Smooth muscle cell (in vitro differentiated cells): ENCODE measurements around the gene FAM193B. TPM values are rescaled to one million over a fixed set of nuclear protein-coding genes. Genes with fewer than 3 reads are reported as not detected.

ENCODE experiments used
- DNase-seq: peaks from one replicate; lab custom pipeline; 2025; ENCODE audit not compliant: unreplicated experiment; lab: John Stamatoyannopoulos, UW
- H2AFZ ChIP-seq: fragments of 200-600 bp; sonication (generic); 2 replicates; pipeline ENCODE4 v1.6.0; 2016; ENCODE audit warnings: antibody characterized with exemption, low read depth, mild to moderate bottlenecking
- H3F3A ChIP-seq: fragments of 200-600 bp; sonication (generic); 2 replicates; pipeline ENCODE4 v1.6.0; 2017; ENCODE audit warnings: antibody characterized with exemption, low read depth
- H3K27ac ChIP-seq: fragments of 200-600 bp; sonication (generic); 2 replicates; pipeline ENCODE4 v1.5.1; 2016; ENCODE audit warnings: low read depth, mild to moderate bottlenecking
- H3K27me3 ChIP-seq: fragments of 200-600 bp; sonication (generic); 2 replicates; pipeline ENCODE4 v1.6.1; 2016; ENCODE audit warnings: low read depth, mild to moderate bottlenecking
- H3K36me3 ChIP-seq: fragments of 200-600 bp; sonication (generic); 2 replicates; pipeline ENCODE4 v1.5.1; 2016; ENCODE audit warnings: low read depth
- H3K4me1 ChIP-seq: fragments of 200-600 bp; sonication (generic); 2 replicates; pipeline ENCODE4 v1.5.1; 2016; ENCODE audit warnings: low read depth
- H3K4me2 ChIP-seq: fragments of 200-600 bp; sonication (generic); 2 replicates; pipeline ENCODE4 v1.6.0; 2016; ENCODE audit warnings: mild to moderate bottlenecking
- H3K4me3 ChIP-seq: fragments of 200-600 bp; sonication (generic); 2 replicates; pipeline ENCODE4 v1.5.1; 2016; ENCODE audit warnings: mild to moderate bottlenecking
- H3K79me2 ChIP-seq: fragments of 200-600 bp; sonication (generic); 2 replicates; pipeline ENCODE4 v1.6.0; 2016; ENCODE audit warnings: low read depth, mild to moderate bottlenecking
- H3K9ac ChIP-seq: fragments of 200-600 bp; sonication (generic); 2 replicates; pipeline ENCODE4 v1.6.0; 2016; ENCODE audit warnings: low read depth
- H3K9me3 ChIP-seq: fragments of 200-600 bp; sonication (generic); replicated peaks from 2 replicates; pipeline ENCODE4 v1.5.1; 2016; ENCODE audit warnings: low read depth
- H4K20me1 ChIP-seq: fragments of 200-600 bp; sonication (generic); 2 replicates; pipeline ENCODE4 v1.6.0; 2016; ENCODE audit warnings: low read depth
- CTCF ChIP-seq: fragments of 200-600 bp; sonication (generic); IDR thresholded peaks from 2 replicates; pipeline ENCODE4 v1.5.1; 2017; ENCODE audit warnings: borderline replicate concordance, mild to moderate bottlenecking, antibody characterized with exemption; ENCODE audit not compliant: insufficient read depth, poor library complexity, severe bottlenecking
- WGBS: methylation state at CpG from one replicate; pipeline ENCODE4 v1.1.7; 2016; ENCODE audit warnings: low lambda C conversion rate; 5-methylcytosine and 5-hydroxymethylcytosine counted together
- polyA plus RNA-seq: library from polyadenylated mRNA; unstranded; fragments of >200 nt; fragmentation: Nextera tagmentation; extraction: Ambion mirVana; gene quantifications from 2 replicates; pipeline ENCODE4 v1.2.1, GENCODE V29; 2016
- total RNA-seq: library from RNA; depleted of rRNA; stranded (reverse); fragments of >200 nt; gene quantifications from 2 replicates; pipeline ENCODE4 v1.2.3, GENCODE V29; 2014

The FAM193B gene
- total RNA-seq (28.3 and 36.5 TPM in 2 replicates), polyA plus RNA-seq (42.8 and 58.2 TPM in 2 replicates)

- peak within 1 kb of the TSS; percentile 98 for H3K4me2 ChIP-seq
- peak within 1 kb of the TSS; percentile 65 for H3K9ac ChIP-seq
- peaks cover 51% of the 10 kb centered on the region for H3K79me2 ChIP-seq
- H3K9me3 ChIP-seq, result no peaks in the 10 kb centered on the region
- H3K4me3 ChIP-seq, result peak within 1 kb of the TSS; percentile 89
- H3F3A ChIP-seq, result no peaks in the 10 kb centered on the region
- H3K27ac ChIP-seq, result peak within 1 kb of the TSS; percentile 19
- peaks cover 42% of the 10 kb centered on the region for H4K20me1 ChIP-seq
- no peaks in the 10 kb centered on the region for H3K36me3 ChIP-seq
- H2AFZ ChIP-seq, result peak within 1 kb of the TSS; percentile 94
- no peak for TF ChIP-seq CTCF
- peaks cover 19% of the 10 kb centered on the region for H3K4me1 ChIP-seq
- DNase-seq, result peak; percentile 85
- H3K27me3 ChIP-seq, result no peaks in the 10 kb centered on the region
- 17% methylated on average over 37 of the region's 49 CpGs for WGBS
Observed at GRCh38 chr5:177554474-177555111, at the start of gene FAM193B. Gene FAM193B (minus strand): TSS chr5:177554563. CDS start chr5:177554458, 105 bp downstream.

GRCh38 chr5:177604116-177604521 lies 49.8 kb upstream of the FAM193B start:
- Histone ChIP-seq H3K4me2 (no peak overlapping the region), H3K4me1 (peaks cover 4% of the 10 kb centered on the region), H3K4me3 (no peak overlapping the region), H3K9me3 (no peaks in the 10 kb centered on the region), H3K27me3 (no peaks in the 10 kb centered on the region), H3K36me3 (no peaks in the 10 kb centered on the region), H3F3A (no peaks in the 10 kb centered on the region), H2AFZ (no peak overlapping the region), H3K27ac (no peak overlapping the region), H4K20me1 (peaks cover 13% of the 10 kb centered on the region), H3K79me2 (peaks cover 11% of the 10 kb centered on the region), H3K9ac (no peak overlapping the region)
- no peak for DNase-seq
- 95% methylated on average over 20 of the region's 27 CpGs for WGBS
- no peak for TF ChIP-seq CTCF

- no peak overlapping the region for H3K27ac ChIP-seq
- H3K4me2 ChIP-seq, result no peak overlapping the region
- H3K79me2 ChIP-seq, result peaks cover 11% of the 10 kb centered on the region
- no peak for DNase-seq
- WGBS, result 93% methylated on average over 8 of the region's 8 CpGs
- peaks cover 4% of the 10 kb centered on the region for H3K4me1 ChIP-seq
- H3K4me3 ChIP-seq, result no peak overlapping the region
- H2AFZ ChIP-seq, result no peak overlapping the region
- no peaks in the 10 kb centered on the region for H3K36me3 ChIP-seq
- no peak for TF ChIP-seq CTCF
- no peak overlapping the region for H3K9ac ChIP-seq
- peaks cover 1% of the 10 kb centered on the region for H3F3A ChIP-seq
- no peaks in the 10 kb centered on the region for H3K9me3 ChIP-seq
- no peaks in the 10 kb centered on the region for H3K27me3 ChIP-seq
- H4K20me1 ChIP-seq, result peaks cover 13% of the 10 kb centered on the region
Observed at GRCh38 chr5:177603631-177604030, 49.3 kb upstream of the FAM193B start.

- TF ChIP-seq CTCF, result no peak
- peaks cover 4% of the 10 kb centered on the region for H3K4me1 ChIP-seq
- DNase-seq, result no peak
- peaks cover 11% of the 10 kb centered on the region for H3K79me2 ChIP-seq
- no peaks in the 10 kb centered on the region for H3K9me3 ChIP-seq
- H3K4me3 ChIP-seq, result no peak overlapping the region
- no peaks in the 10 kb centered on the region for H3K36me3 ChIP-seq
- no peak overlapping the region for H2AFZ ChIP-seq
- WGBS, result 99% methylated on average over 4 of the region's 4 CpGs
- no peak overlapping the region for H3K27ac ChIP-seq
- no peak overlapping the region for H3K4me2 ChIP-seq
- H3K27me3 ChIP-seq, result no peaks in the 10 kb centered on the region
- peaks cover 7% of the 10 kb centered on the region for H4K20me1 ChIP-seq
- no peak overlapping the region for H3K9ac ChIP-seq
- H3F3A ChIP-seq, result peaks cover 5% of the 10 kb centered on the region
Observed at GRCh38 chr5:177602458-177602830, 48.1 kb upstream of the FAM193B start.
